ENCODE measurements around the gene TTBK2. TPM values are rescaled to one million over a fixed set of nuclear protein-coding genes. Genes with fewer than 3 reads are reported as not detected.

TTBK2 gene
- polyA plus RNA-seq, 1 donor (not counting 4 experiments of a cell fraction or from before 2014, with no cell fraction given) = 7.3 TPM

- Histone ChIP-seq H3K4me2 (ENCODE audit: control insufficient read depth, extremely low read depth, insufficient read depth, low read depth, low read length) (peak overlapping the region; percentile 98), H3K79me2 (ENCODE audit: control insufficient read depth, insufficient read depth, low read length) (peaks cover 34% of the 10 kb centered on the region), H3K27ac (ENCODE audit: control insufficient read depth, insufficient read depth, low read length) (no peak overlapping the region), H2AFZ (ENCODE audit: control insufficient read depth, low read length) (no peak overlapping the region), H3K9me1 (ENCODE audit: control insufficient read depth, extremely low read depth, insufficient read depth, low read length) (no peaks in the 10 kb centered on the region), H3K27me3 (ENCODE audit: control insufficient read depth, extremely low read depth, insufficient read depth, low read length) (no peaks in the 10 kb centered on the region), H4K20me1 (ENCODE audit: control insufficient read depth, extremely low read depth, insufficient read depth, low read length) (no peaks in the 10 kb centered on the region), H3K4me1 (ENCODE audit: control insufficient read depth, extremely low read depth, insufficient read depth, low read length) (peaks cover 22% of the 10 kb centered on the region), H3K36me3 (ENCODE audit: control insufficient read depth in 2 of 2, extremely low read depth in 1 of 2, insufficient read depth in 2 of 2, low read length in 2 of 2) (peaks cover 1 to 5% of the 10 kb centered on the region in 2 experiments), H3K4me3 (ENCODE audit: control insufficient read depth in 2 of 3, extremely low read depth in 1 of 3, insufficient read depth in 2 of 3, low read depth in 1 of 3, low read length in 3 of 3) (no peak overlapping the region), H3K9me3 (ENCODE audit: control insufficient read depth, low read depth, low read length) (no peaks in the 10 kb centered on the region), H3K9ac (ENCODE audit: control insufficient read depth, extremely low read depth, insufficient read depth, low read length) (no peak overlapping the region)
- no peak for TF ChIP-seq EZH2 (IDR thresholded peaks at IDR 0.05; ENCODE audit: low read length)
- TF ChIP-seq, protein P1, sequence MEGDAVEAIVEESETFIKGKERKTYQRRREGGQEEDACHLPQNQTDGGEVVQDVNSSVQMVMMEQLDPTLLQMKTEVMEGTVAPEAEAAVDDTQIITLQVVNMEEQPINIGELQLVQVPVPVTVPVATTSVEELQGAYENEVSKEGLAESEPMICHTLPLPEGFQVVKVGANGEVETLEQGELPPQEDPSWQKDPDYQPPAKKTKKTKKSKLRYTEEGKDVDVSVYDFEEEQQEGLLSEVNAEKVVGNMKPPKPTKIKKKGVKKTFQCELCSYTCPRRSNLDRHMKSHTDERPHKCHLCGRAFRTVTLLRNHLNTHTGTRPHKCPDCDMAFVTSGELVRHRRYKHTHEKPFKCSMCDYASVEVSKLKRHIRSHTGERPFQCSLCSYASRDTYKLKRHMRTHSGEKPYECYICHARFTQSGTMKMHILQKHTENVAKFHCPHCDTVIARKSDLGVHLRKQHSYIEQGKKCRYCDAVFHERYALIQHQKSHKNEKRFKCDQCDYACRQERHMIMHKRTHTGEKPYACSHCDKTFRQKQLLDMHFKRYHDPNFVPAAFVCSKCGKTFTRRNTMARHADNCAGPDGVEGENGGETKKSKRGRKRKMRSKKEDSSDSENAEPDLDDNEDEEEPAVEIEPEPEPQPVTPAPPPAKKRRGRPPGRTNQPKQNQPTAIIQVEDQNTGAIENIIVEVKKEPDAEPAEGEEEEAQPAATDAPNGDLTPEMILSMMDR (optimal IDR thresholded peaks at IDR 0.05 in 1 of 3, IDR thresholded peaks at IDR 0.05 in 1 of 3, conservative IDR thresholded peaks at IDR 0.05 in 1 of 3; ENCODE audit: extremely low read depth in 1 of 3, insufficient read depth in 2 of 3, low read length in 3 of 3) = no peak
- no peak for FAIRE-seq
- dilution Hi-C loops (cut with MboI; ENCODE audit: extremely low pct_ligation_motif_present, low sequenced_read_pairs) = no loop called here
- no peak for DNase-seq (ENCODE audit: low read depth, low spot score)
Observed at GRCh38 chr15:42918047-42918446, 2.5 kb downstream of the TTBK2 start.

DNA sequence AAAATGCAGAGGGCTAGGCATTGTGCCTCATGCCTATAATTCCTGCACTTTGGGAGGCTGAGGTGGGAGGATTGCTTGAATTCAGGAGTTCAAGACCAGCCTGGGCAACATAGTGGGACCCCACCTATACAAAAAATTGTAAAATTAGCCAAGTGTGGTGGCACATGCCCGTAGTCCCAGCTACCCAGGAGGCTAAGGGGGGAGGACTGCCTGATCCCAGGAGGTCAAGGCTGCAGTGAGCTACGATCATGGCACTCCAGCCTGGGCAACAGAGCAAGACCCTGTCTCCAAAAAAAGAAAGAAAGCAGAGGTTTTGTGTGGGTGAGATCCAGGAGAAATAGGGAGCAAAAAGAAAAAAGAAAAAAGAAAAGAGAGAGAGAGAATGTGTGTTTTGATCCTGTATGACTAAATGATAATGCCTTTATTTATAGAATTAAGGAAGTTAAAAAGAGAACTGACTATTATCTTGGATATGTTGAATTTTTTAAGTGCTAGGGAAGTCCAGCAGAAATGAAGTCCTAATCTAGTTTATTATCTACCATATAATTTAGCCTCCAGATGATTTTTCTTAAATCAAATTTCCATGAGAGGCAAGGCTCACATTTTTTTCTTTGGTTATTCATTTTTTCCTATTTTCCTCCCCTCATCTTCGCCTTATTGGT, 4.8 kb downstream of the TTBK2 start:
- no peaks in the 10 kb centered on the region for H3K9me1 ChIP-seq (ENCODE audit: control insufficient read depth, extremely low read depth, insufficient read depth, low read length)
- TF ChIP-seq, protein P1 (optimal IDR thresholded peaks at IDR 0.05 in 1 of 3, IDR thresholded peaks at IDR 0.05 in 1 of 3, conservative IDR thresholded peaks at IDR 0.05 in 1 of 3; ENCODE audit: extremely low read depth in 1 of 3, insufficient read depth in 2 of 3, low read length in 3 of 3) = no peak
- TF ChIP-seq EZH2 (IDR thresholded peaks at IDR 0.05; ENCODE audit: low read length) = no peak
- peaks cover 40% of the 10 kb centered on the region for H3K79me2 ChIP-seq (ENCODE audit: control insufficient read depth, insufficient read depth, low read length)
- no peaks in the 10 kb centered on the region for H3K27me3 ChIP-seq (ENCODE audit: control insufficient read depth, extremely low read depth, insufficient read depth, low read length)
- no peak overlapping the region for H3K27ac ChIP-seq (ENCODE audit: control insufficient read depth, insufficient read depth, low read length)
- no peak overlapping the region for H2AFZ ChIP-seq (ENCODE audit: control insufficient read depth, low read length)
- no peaks in the 10 kb centered on the region for H3K9me3 ChIP-seq (ENCODE audit: control insufficient read depth, low read depth, low read length)
- FAIRE-seq (no peak), DNase-seq (ENCODE audit: low read depth, low spot score) (no peak)
- peaks cover 1 to 5% of the 10 kb centered on the region in 2 experiments for H3K36me3 ChIP-seq (ENCODE audit: control insufficient read depth in 2 of 2, extremely low read depth in 1 of 2, insufficient read depth in 2 of 2, low read length in 2 of 2)
- peaks cover 7% of the 10 kb centered on the region for H3K4me1 ChIP-seq (ENCODE audit: control insufficient read depth, extremely low read depth, insufficient read depth, low read length)
- H3K4me3 ChIP-seq (ENCODE audit: control insufficient read depth in 2 of 3, extremely low read depth in 1 of 3, insufficient read depth in 2 of 3, low read depth in 1 of 3, low read length in 3 of 3) = no peak overlapping the region
- no peak overlapping the region for H3K4me2 ChIP-seq (ENCODE audit: control insufficient read depth, extremely low read depth, insufficient read depth, low read depth, low read length)
- no peak overlapping the region for H3K9ac ChIP-seq (ENCODE audit: control insufficient read depth, extremely low read depth, insufficient read depth, low read length)
- H4K20me1 ChIP-seq (ENCODE audit: control insufficient read depth, extremely low read depth, insufficient read depth, low read length) = no peaks in the 10 kb centered on the region
- dilution Hi-C loops (cut with MboI; ENCODE audit: extremely low pct_ligation_motif_present, low sequenced_read_pairs) = no loop called here

Measured in keratinocyte (primary cell).